Amygdala (tissue), 56 donors: ENCODE measurements around the gene WDR20.
"Not testable (repeated sequence)": the region's sequence is repeated elsewhere in the genome, so short reads cannot be mapped to it uniquely, and the experiment has no call there.

Experiments used
- DNase-seq, 56 donors: peaks; one replicate each; lab custom pipeline; 2025; lab: John Stamatoyannopoulos, UW

WDR20 gene

GRCh38 chr14:102164241-102164641 is 24.5 kb downstream of the WDR20 start:
- no peak for DNase-seq

- DNase-seq, result no peak
These were observed 25.3 kb downstream of the WDR20 start for GRCh38 chr14:102164965-102165364.

- no peak for DNase-seq
These were observed 30.4 kb downstream of the WDR20 start for GRCh38 chr14:102170061-102170460.

- DNase-seq, result no peak
These were observed 31.7 kb downstream of the WDR20 start for GRCh38 chr14:102171173-102172020.

GRCh38 chr14:102172021-102172272 is 32.2 kb downstream of the WDR20 start:
- not testable (repeated sequence) for DNase-seq

- not testable (repeated sequence) for DNase-seq
These were observed 33.0 kb downstream of the WDR20 start for GRCh38 chr14:102172721-102173120.

- DNase-seq, result no peak
These were observed 37.5 kb downstream of the WDR20 start for GRCh38 chr14:102177161-102177560.

- DNase-seq, result no peak
These were observed 39.1 kb downstream of the WDR20 start for GRCh38 chr14:102178806-102179205.

GRCh38 chr14:102180248-102180998 is 40.7 kb downstream of the WDR20 start:
- no peak for DNase-seq

- DNase-seq, result no peak
These were observed 41.5 kb downstream of the WDR20 start for GRCh38 chr14:102181187-102181586.

GRCh38 chr14:102182190-102182589 is 42.5 kb downstream of the WDR20 start:
- DNase-seq, result no peak

GRCh38 chr14:102182936-102183619 is 43.4 kb downstream of the WDR20 start:
- no peak for DNase-seq

- DNase-seq, result no peak
These were observed 44.2 kb downstream of the WDR20 start for GRCh38 chr14:102183886-102184285.

- peak in 16 of 56 donors; percentile 30 to 71 (median 47) for DNase-seq
These were observed 44.8 kb downstream of the WDR20 start for GRCh38 chr14:102184316-102185035.

- DNase-seq, result no peak
These were observed 45.7 kb downstream of the WDR20 start for GRCh38 chr14:102185360-102185759.

GRCh38 chr14:102187044-102187443 is 47.3 kb downstream of the WDR20 start:
- no peak for DNase-seq

- DNase-seq, result peak in 10 of 56 donors; percentile 28 to 61 (median 40)
These were observed 47.9 kb downstream of the WDR20 start for GRCh38 chr14:102187568-102188001.

GRCh38 chr14:102188187-102188586 is 48.5 kb downstream of the WDR20 start:
- no peak for DNase-seq

GRCh38 chr14:102189874-102190273 is 50.2 kb downstream of the WDR20 start:
- no peak for DNase-seq

GRCh38 chr14:102192840-102193502 is 53.3 kb downstream of the WDR20 start:
- peak in 19 of 56 donors; percentile 34 to 70 (median 51) for DNase-seq
